Stimulated activated CD4-positive, alpha-beta T cell treated with anti-CD3 and anti-CD28 coated beads, Interleukin-4, amount 100 ng/mL, for 4 hours (primary cell): ENCODE data around the gene BUB3.
"Not testable (repeated sequence)": the region's sequence is repeated elsewhere in the genome, so short reads cannot be mapped to it uniquely, and the experiment has no call there.

Experiments
- DNase-seq, 2 experiments: peaks; one replicate each; pipeline ENCODE4 v3.0.0-alpha.2; 2020

Gene BUB3

DNA sequence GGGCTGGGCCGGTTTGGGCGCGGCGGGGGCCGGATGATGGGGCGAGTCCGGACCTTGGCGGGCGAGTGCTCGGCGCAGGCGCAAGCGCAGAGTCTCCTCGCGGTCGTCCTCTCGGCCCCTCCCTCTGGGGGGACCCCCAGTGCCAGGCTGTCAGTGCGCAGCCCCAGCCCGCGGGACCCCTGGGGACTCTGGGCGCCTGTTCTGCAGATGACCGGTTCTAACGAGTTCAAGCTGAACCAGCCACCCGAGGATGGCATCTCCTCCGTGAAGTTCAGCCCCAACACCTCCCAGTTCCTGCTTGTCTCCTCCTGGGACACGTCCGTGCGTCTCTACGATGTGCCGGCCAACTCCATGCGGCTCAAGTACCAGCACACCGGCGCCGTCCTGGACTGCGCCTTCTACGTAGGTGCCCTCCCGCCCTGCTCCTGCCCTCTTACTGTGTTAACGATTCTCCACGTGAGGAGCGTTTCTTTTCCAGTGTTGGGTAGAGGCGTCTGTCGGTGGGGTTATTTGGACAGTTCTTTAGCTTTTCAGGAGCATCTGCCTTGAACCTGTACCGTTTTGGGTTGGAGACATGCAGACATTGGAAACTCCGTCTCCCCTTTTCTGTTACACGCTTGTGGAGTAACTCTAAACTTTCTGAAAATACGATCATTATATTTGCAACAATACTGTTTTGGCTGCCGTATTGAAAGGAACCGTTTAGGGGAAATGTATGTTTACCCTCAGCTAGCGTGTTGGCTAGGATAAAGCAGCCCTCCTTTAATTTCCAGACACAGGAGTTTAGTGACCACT, 706 bp downstream of the BUB3 start:
- DNase-seq: no peak

DNA sequence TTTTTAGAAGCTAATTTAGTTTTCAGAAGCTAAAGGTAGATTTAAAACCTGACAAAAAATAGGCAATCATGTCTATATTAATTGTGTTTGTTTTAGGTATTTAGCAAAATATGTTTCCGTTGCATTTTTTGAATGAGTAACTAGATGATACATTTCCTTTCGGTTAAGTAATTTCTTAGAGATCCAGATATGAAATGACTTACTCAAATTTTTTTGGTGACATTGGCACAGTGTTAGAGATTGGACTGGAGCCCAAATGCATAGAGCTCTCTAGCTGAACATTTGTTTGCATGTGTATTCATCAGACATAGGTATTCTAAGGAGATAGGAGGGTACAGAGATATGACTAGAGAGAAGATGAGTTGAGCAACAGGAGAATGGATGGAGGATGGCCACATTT, 1.9 kb downstream of the BUB3 start:
- DNase-seq: no peak

DNA sequence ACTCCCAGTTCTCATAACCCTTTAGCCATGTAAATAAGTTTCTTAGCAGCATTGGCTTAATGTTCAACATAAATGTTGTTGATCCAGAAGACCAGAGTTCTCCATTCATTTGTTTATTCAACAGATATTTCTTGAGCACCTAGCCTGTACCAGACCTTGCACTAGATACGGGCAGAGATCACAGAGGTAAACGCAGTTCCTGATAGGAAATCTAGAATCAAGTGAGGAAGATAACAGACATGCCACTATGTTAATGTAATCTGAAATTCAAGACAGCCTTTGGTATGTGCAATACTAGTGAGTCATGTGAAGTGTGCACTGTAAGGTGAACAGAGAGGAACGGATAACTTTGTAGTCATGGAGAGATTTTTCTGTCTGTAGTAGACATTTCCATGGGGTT, 3.0 kb downstream of the BUB3 start:
- no peak for DNase-seq

- DNase-seq: no peak
Observed at GRCh38 chr10:123158682-123159081, 4.5 kb downstream of the BUB3 start.

DNA sequence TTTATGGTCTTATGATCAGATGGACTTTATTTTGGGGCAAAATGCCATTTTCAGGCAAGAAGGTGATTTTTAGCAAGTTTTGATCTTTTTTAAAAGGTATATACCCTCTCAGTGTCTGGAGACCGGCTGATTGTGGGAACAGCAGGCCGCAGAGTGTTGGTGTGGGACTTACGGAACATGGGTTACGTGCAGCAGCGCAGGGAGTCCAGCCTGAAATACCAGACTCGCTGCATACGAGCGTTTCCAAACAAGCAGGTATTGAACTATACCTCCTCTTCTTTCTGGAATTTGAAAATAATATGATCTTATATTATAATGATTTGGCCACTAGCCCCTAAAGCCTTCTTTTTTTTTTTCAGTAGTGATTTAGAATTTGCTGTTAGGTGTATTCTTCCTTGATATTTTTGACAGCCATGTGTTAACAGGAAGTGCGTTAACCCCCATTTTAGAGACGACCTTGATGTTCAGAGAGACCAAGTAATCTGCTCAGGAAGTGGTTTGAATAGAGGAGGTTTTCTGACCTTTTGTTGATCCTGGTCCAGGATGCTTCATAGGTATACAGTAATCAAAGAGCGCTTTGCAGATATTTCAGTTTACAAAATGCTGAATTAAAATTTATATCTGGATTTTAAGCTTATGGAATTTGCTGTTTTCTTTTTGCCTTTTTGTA, 6.2 kb downstream of the BUB3 start:
- no peak for DNase-seq

GRCh38 chr10:123164319-123164718, 10.1 kb downstream of the BUB3 start:
- DNase-seq: no peak

DNA sequence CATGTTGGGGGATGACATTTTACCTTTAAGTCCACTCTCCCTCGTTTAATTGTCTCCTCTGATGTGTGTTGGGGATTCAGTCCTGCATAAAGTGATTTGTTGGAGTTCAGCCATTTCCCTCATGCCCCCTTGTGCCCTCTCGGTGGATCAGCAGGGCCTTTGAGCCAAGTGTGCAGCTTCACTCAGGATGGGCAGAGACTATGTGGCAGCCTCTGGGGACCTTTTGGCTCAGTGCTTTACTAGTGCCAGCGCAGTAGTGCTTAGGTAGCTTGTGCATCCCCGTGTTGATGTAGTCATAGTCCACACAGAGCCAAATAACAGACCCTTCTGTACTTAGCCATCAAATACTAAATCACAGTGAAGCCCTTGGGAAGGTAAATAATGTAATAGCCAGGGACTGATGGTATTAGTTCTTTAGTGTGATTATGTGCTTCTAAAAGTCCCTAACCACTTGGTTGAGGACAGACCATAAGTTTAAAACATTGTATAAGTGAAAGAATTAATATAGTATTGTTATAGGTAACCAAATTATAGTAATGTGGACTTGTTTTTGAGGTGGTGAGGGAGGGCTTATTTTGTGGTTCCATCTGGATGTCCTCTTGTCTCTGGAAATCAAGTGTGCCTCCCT, 11.4 kb downstream of the BUB3 start:
- no peak for DNase-seq

DNA sequence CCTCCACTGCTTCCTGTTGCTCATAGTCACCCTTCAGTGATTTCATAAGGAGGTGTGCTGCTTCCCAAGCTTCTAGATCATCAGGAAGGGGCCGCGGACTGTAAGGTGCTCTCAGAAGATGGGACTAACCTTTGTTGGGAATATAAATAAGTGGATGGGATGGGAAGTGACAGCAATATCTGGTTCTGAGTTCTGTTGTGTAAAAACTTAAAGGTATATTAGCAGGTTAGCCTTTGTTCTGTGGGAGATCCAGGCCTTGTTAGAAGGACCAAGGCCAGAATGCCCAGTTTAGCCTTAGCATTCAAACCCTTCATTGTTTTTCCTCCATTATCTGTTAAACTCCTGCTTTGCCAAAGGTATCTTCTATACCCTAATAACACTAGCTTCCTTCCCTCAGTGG, 12.4 kb downstream of the BUB3 start:
- no peak for DNase-seq

- DNase-seq: no peak
Observed at GRCh38 chr10:123170961-123171360, 16.8 kb downstream of the BUB3 start.

- not testable (repeated sequence) for DNase-seq
Observed at GRCh38 chr10:123171616-123172015, 17.4 kb downstream of the BUB3 start.

DNA sequence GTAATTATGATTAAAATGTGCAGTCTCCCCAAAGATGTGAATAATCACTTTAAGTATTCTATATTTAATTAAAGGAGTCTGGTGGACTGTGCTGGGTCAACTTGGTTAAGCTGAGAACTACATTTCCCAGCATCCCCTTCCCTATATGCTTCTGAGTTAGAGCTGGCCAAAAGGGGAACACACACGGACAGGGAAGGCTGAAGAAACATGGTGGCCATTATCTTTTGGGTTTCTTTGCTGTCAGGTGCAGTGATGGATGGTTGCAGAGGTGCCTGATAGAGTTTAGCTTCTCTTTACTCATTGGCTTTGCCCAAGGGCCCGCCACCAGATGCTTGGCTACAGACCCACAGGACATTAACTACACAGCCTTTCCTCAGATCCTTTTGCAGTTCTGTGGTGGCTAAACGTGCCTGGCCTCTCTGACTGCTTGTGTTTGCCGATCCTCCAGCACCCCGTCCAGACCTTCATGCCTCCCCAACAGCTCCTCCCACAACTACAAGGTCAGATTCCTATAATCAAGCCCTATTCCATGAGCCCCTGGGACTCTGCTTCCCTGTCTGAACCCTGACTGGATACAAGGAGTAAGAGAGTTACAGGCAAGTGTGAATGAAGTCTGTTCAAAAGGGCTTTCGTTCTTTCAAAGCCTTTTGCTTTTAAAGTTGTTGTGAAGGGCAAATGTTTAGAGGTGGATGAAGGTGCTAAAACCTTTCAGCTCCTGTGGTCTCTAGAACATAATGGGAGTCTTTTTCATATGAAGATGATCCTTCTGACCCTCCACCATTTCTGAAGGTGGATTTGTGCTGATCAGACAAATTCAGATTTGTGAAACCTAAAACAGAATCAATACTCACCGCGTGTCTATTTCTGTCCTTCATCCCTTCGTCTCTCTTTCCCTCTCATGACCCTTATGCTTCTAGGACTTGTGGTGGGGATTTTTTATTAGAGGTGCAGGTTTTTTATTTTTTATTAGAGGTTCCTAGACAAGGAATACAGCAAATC, 21.5 kb downstream of the BUB3 start:
- DNase-seq: no peak

GRCh38 chr10:123178390-123178789, 24.2 kb downstream of the BUB3 start:
- not testable (repeated sequence) for DNase-seq

DNA sequence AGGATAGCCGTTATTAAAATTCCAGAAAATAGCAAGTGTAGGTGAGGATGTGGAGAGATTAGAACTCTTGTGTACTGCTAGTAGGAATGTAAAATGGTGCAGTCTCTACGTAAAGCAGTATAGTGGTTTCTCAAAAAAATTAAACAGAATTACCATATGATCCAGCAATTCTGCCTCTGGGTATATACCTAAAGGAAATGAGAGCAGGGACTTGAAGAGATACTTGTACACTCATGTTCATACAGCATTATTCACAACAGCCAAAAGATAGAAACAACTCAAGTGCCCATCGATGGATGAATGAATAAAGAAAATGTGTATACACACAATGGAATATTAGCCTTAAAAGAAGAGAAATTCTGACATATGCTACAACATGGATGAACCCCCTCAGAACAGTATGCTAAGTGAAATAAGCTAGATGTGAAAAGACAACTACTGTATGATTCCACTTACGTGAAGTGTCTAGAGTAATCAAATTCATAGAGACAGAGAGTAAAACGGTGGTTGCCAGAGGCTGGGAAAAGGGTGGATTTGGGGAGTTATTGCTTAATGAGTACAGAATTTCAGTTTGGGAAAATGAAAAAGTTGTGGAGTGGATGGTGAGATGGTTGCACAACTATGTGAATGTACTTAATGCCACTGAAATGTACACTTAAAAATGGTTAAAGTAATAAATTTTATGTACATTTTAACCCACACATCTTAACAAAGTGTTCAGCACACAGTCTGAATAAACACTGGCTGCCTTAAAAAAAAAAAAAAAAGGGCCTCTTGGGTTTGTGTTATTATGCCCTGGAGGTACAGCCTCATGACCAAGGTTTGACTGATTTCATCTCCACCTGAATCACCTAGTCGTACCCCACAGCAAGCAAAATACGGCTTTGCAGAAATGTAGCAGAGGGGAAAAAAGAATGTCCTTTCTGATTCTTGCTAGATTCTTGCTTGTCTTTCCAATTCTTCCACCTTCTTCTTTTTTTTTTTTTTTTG, 26.2 kb downstream of the BUB3 start:
- DNase-seq: no peak

DNA sequence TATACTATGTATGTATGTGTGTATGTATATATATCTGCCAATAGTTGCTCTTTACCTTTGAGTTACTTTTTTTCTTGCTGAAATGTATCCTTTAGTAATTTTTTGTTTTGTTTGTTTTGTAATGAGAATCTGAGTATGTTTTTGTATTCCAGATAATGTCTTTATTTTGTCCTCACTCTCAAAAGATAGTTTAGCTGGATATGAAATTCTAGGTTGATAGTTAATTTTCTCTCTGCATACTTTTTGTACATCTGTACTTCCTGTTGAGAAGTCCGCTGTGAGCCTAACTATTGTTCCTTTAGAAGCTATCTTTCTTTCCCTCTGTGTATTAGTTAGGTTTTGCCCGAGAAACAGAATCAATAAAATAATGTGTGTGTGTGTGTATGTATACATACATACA, 29.5 kb downstream of the BUB3 start:
- DNase-seq: no peak

DNA sequence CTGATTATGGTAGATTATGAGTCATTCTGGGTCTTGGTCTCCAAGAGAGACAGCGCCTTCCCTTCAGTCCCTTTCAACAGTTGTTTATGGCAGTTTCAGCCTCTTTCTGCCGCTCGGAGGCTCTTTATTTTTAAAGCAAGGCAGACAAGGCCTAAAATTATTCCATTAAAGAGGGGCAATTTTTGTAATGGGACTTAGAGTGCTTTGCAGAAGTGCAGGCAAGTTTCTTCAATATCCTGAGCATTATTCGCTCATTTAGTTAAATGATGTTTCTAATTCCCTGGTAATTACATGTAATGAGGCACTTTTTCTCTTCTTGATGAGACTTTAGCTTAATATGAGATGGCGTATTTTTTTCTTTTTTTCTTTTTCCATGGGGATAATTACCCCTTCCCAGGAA, 33.6 kb downstream of the BUB3 start:
- no peak for DNase-seq

DNA sequence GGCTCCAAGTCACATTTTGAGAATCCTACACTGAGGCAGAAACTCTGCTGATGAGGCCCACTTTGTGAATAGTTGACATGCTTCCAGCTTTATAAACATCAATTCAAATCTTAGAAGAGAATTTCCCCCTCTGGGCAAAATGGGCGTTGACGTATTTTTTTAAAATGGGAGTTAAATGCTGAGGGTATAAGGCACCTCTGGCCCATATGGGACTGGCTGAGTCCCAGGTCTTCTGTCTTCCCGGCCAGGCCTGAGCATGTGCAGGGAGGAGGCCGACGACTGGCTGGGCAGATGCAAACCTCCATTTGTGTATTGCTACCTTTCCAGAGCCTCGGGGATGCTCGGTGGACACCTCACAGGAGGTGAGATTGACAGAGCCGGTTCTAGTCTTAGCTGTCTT, 37.7 kb downstream of the BUB3 start:
- DNase-seq: no peak

GRCh38 chr10:123194056-123194455, 39.9 kb downstream of the BUB3 start:
- no peak for DNase-seq

DNA sequence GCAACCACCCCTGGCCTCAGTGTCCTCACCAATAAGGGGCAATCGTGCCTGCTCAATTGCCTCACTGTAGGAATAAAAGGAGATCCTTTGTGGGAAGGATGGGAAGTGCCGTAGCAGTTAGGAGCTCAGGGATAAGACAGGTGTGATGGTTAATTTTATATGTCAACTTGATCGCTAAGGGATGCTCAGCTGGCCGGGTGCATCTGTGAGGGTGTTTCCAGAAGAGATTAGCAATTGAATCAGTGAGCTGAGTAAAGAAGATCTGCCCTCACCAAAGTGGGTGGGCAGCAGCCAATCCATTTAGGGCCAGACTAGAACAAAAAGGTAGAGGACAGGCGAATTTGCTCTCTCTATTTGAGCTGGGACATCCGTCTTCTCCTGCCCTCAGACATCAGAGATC, 46.3 kb downstream of the BUB3 start:
- no peak for DNase-seq

DNA sequence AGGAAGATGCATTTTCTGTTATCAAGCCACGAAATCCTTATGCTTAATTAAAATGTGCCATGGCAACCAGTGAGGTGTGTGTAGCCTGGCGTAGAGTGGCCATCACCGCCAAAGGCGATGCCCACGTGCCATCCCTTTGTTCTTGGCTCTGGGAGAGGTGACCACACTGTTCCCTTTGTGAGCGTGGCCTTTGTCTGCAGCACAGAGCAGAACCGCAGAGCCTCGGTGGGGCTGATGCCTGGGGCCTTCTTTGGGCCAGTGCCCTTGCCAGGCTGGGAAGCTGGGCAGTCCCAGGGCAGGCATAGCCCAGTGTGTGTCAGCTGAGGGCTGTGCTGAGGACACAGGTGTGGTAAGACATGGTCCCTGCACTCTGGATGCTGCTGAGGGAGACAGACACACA, 48.3 kb downstream of the BUB3 start:
- DNase-seq: no peak

DNA sequence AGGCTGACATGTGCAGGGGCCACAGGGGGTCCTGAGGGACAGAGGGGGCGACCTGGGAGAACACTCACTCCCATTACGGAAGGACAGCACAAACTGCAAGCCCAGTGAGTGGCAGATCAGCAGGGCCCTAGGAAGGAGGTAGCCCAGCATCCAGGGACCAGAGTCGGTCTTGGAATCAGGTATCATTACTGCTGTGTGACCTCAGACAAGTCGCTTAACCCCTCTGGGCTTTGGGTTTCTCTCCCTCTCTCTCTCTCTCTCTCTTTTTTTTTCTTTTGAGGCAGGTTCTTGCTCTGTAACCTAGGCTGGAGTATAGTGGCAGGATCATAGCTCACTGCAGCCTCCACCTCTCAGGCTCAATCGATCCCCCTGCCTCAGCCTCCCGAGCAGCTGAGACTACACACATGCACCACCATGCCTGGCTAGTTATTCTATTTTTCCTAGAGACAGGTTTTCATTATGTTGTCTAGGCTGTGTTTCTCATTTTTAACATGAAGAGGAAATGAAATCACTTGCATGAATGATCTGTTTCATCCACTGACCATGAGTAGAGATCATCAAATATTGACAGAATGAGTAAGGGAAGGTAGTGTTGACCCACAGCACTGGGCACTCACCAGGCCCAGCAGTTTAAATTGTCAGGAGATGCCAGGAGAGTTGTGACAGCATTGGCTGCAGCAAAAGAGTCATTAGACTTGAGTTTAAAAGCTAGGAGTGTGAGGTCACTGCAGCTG, 49.4 kb downstream of the BUB3 start:
- DNase-seq: no peak

DNA sequence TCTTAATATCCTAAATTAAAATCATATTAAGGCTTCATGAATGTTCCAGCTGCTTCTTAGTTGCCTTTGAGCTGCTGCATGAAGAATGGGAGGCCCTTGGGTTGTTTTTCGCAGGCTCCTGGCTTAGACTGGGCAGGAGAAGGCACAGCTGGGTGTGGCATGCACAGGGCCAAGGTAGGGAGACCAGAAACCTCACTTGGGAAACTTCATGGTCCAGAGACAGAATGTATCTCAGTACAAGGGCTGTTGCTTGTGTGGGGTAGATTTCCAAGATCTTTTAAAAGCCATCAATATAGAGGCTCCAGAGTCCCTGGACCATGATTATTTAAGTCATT, 49.9 kb downstream of the BUB3 start:
- DNase-seq: no peak
